A549 (cell line): ENCODE results near the gene CRACDL. TPM values are rescaled to one million over a fixed set of nuclear protein-coding genes. Genes with fewer than 3 reads are reported as not detected.

Source experiments
- ATAC-seq, 2 experiments: fragments of 200-7000 bp in 1 of 2; fragments of >200 bp in 1 of 2; cut with Nextera tagmentation in 1 of 2; cut with Tn5 transposase in 1 of 2; 3 replicates each; pipeline versions ENCODE4 v1.8.0 to v1.9.1; 2018 to 2020; ENCODE audit warnings: mild to moderate bottlenecking in 1 of 2, moderate library complexity in 1 of 2
- CTCF ChIA-PET: fragments of 300-600 bp; sonication (Branson Sonifier 250); formaldehyde crosslinking; extraction: SDS; loops from one replicate; lab custom pipeline; 2021; ENCODE audit warnings: antibody characterized with exemption, inconsistent platforms; lab: Yijun Ruan, JAX
- POLR2A ChIA-PET: fragments of 350-600 bp; formaldehyde crosslinking; extraction: SDS; loops from one replicate; lab custom pipeline; 2021; ENCODE audit warnings: antibody characterized with exemption, inconsistent platforms; lab: Yijun Ruan, JAX
- DNase-seq, 2 experiments: peaks; one replicate each; pipeline versions ENCODE4 v3.0.0 to v3.0.0-alpha.2; 2011 to 2016; ENCODE audit warnings: low read depth in 1 of 2, low spot score in 1 of 2
- FAIRE-seq: peaks from 2 replicates; lab custom pipeline; 2011; peaks lifted over from hg19 to GRCh38; lab: Jason Lieb, UNC
- H3K27ac ChIP-seq, 2 experiments: fragments of >200 bp; sonication (Bioruptor Twin); formaldehyde crosslinking; 3 replicates each; pipeline ENCODE4 v1.5.1; 2016 to 2017
- H3K4me1 ChIP-seq: fragments of >200 bp; sonication (Bioruptor Twin); formaldehyde crosslinking; 3 replicates; pipeline ENCODE4 v1.6.1; 2016
- H3K4me2 ChIP-seq: fragments of >200 bp; sonication (Bioruptor Twin); formaldehyde crosslinking; 3 replicates; pipeline ENCODE4 v1.6.1; 2016
- H3K4me3 ChIP-seq: fragments of >200 bp; sonication (Bioruptor Twin); formaldehyde crosslinking; 3 replicates; pipeline ENCODE4 v1.5.1; 2016
- H3K9me3 ChIP-seq: fragments of >200 bp; sonication (Bioruptor Twin); formaldehyde crosslinking; 3 replicates; pipeline ENCODE4 v1.6.1; 2016
- CBX8 ChIP-seq: fragments of 200-600 bp; sonication (generic); IDR thresholded peaks from 2 replicates; pipeline ENCODE4 v1.6.1; 2016
- CEBPB ChIP-seq, 2 experiments: fragments of >200 bp in 1 of 2; sonication (Bioruptor Twin) in 1 of 2; formaldehyde crosslinking in 1 of 2; IDR thresholded peaks; 2 replicates each; pipeline ENCODE4 v1.6.1; 2012 to 2016
- ESRRA ChIP-seq: fragments of 150-350 bp; IDR thresholded peaks from 2 replicates; pipeline ENCODE4 v1.6.1; 2014; ENCODE audit warnings: mild to moderate bottlenecking, low read length, borderline replicate concordance
- FOSB ChIP-seq: fragments of 250-450 bp; sonication (Bioruptor Pico); IDR thresholded peaks from 2 replicates; pipeline ENCODE4 v1.5.0; 2020; ENCODE audit warnings: mild to moderate bottlenecking, moderate library complexity
- GATA3 ChIP-seq: IDR thresholded peaks from 2 replicates; pipeline ENCODE4 v1.6.1; 2012; ENCODE audit warnings: borderline replicate concordance
- HDAC2 ChIP-seq: fragments of 200-600 bp; sonication (generic); IDR thresholded peaks from 2 replicates; pipeline ENCODE4 v1.6.1; 2016
- HOXA7 ChIP-seq: fragments of 250-450 bp; sonication (Bioruptor Pico); IDR thresholded peaks from 2 replicates; pipeline ENCODE4 v1.5.0; 2020; ENCODE audit warnings: mild to moderate bottlenecking, moderate library complexity
- HOXB13 ChIP-seq: fragments of 250-450 bp; sonication (Bioruptor Pico); IDR thresholded peaks from 2 replicates; pipeline ENCODE4 v1.5.0; 2020; ENCODE audit warnings: low read depth, mild to moderate bottlenecking, moderate library complexity
- HOXB5 ChIP-seq: fragments of 250-450 bp; sonication (Bioruptor Pico); IDR thresholded peaks from 2 replicates; pipeline ENCODE4 v1.5.0; 2020; ENCODE audit warnings: mild to moderate bottlenecking, moderate library complexity
- MAFK ChIP-seq: fragments of 450-650 bp; IDR thresholded peaks from 2 replicates; pipeline ENCODE4 v1.6.1; 2014; ENCODE audit not compliant: partially characterized antibody
- NR3C1 ChIP-seq: fragments of >200 bp; sonication (Bioruptor Twin); formaldehyde crosslinking; IDR thresholded peaks from 3 replicates; pipeline ENCODE4 v1.6.1; 2017
- TP53 ChIP-seq: fragments of 250-450 bp; sonication (Bioruptor Pico); IDR thresholded peaks from 2 replicates; pipeline ENCODE4 v1.5.0; 2021; ENCODE audit warnings: mild to moderate bottlenecking, moderate library complexity
- WGBS: methylation state at CpG from one replicate; pipeline ENCODE4 v1.1.6; 2017; ENCODE audit errors: missing lambda C conversion rate; 5-methylcytosine and 5-hydroxymethylcytosine counted together
- polyA plus RNA-seq, 4 experiments: library from polyadenylated mRNA; depleted of rRNA in 3 of 4; stranded (reverse); fragments of >200 nt; fragmentation: RNase III in 1 of 4; extraction: RNeasy Plus Mini Kit Qiagen cat#74134 plus additional on column Dnase treatment in 1 of 4; gene quantifications; 2 replicates in 3 of 4; 3 replicates in 1 of 4; pipeline ENCODE4 v1.2.3, GENCODE V29; 2011 to 2017
- TF ChIP-seq, protein P1 (sequence below): fragments of 150-350 bp; IDR thresholded peaks from 2 replicates; pipeline ENCODE4 v1.6.1; 2014; ENCODE audit warnings: low read depth, mild to moderate bottlenecking, low read length
- TF ChIP-seq, protein P2 (sequence below): fragments of >200 bp; sonication (Bioruptor Twin); formaldehyde crosslinking; IDR thresholded peaks from 3 replicates; pipeline ENCODE4 v1.6.1; 2016
- TF ChIP-seq, protein P3 (sequence below): fragments of 250-450 bp; sonication (Bioruptor Pico); IDR thresholded peaks from 2 replicates; pipeline ENCODE4 v1.5.0; 2021; ENCODE audit warnings: mild to moderate bottlenecking, moderate library complexity, borderline replicate concordance
- TF ChIP-seq, protein P4 (sequence below): fragments of 450-650 bp; IDR thresholded peaks from 2 replicates; pipeline ENCODE4 v1.6.1; 2014; ENCODE audit warnings: antibody characterized with exemption
- TF ChIP-seq, protein P5 (sequence below): IDR thresholded peaks from 2 replicates; pipeline ENCODE4 v1.6.1; 2012; ENCODE audit warnings: low read depth, borderline replicate concordance
- TF ChIP-seq, protein P6 (sequence below): fragments of 200-600 bp; sonication (generic); IDR thresholded peaks from 2 replicates; pipeline ENCODE4 v1.6.1; 2016; ENCODE audit warnings: antibody characterized with exemption, mild to moderate bottlenecking, moderate library complexity

The CRACDL gene
- polyA plus RNA-seq, 2 of the 4 experiments (the other 2 are of a cell fraction) = 0.21 to 0.36 TPM

DNA sequence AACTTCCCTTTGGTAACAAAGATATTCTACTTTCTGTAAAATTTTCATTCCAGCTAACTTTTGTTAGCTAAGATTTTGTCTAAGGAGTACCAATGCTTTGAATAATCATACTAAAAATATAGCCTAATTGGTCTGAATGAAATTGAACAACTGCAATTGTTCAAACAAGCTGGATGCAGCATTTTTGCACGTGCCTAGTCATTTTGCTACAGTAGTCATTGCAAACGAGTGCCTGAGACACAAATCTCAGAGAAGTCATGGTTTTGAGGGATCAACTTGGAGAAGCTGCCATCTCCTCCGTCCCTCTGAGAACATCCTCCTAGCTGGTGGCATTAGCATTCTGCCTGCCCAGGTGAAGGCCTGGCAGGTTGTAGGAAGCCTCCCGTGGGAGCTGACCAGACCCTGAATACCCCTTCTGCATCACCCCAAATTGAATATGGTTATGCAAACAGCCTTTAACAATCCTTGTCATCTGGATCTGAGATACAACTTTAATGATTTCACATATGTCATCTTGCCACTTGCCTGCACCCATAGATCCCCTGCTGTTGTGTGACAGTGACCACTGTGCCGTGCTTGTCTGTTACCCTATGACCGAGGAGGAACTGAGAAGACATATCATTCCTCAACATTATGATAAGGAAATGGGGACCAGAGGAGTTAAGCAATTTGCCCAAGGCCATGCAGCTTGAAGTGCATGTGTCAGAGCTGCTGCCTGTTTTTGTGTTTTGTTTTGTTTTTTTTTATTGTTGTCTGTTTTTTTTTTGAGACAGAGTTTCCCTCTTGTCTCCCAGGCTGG, 176.0 kb downstream of the CRACDL start (continued):
- TF ChIP-seq, protein P1, sequence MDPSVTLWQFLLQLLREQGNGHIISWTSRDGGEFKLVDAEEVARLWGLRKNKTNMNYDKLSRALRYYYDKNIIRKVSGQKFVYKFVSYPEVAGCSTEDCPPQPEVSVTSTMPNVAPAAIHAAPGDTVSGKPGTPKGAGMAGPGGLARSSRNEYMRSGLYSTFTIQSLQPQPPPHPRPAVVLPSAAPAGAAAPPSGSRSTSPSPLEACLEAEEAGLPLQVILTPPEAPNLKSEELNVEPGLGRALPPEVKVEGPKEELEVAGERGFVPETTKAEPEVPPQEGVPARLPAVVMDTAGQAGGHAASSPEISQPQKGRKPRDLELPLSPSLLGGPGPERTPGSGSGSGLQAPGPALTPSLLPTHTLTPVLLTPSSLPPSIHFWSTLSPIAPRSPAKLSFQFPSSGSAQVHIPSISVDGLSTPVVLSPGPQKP = no peak
- no peak for TF ChIP-seq ESRRA
- no peak for TF ChIP-seq CEBPB (IDR thresholded peaks at IDR 0.05)
- TF ChIP-seq, protein P2, sequence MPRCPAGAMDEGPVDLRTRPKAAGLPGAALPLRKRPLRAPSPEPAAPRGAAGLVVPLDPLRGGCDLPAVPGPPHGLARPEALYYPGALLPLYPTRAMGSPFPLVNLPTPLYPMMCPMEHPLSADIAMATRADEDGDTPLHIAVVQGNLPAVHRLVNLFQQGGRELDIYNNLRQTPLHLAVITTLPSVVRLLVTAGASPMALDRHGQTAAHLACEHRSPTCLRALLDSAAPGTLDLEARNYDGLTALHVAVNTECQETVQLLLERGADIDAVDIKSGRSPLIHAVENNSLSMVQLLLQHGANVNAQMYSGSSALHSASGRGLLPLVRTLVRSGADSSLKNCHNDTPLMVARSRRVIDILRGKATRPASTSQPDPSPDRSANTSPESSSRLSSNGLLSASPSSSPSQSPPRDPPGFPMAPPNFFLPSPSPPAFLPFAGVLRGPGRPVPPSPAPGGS = no peak
- TF ChIP-seq, protein P3, sequence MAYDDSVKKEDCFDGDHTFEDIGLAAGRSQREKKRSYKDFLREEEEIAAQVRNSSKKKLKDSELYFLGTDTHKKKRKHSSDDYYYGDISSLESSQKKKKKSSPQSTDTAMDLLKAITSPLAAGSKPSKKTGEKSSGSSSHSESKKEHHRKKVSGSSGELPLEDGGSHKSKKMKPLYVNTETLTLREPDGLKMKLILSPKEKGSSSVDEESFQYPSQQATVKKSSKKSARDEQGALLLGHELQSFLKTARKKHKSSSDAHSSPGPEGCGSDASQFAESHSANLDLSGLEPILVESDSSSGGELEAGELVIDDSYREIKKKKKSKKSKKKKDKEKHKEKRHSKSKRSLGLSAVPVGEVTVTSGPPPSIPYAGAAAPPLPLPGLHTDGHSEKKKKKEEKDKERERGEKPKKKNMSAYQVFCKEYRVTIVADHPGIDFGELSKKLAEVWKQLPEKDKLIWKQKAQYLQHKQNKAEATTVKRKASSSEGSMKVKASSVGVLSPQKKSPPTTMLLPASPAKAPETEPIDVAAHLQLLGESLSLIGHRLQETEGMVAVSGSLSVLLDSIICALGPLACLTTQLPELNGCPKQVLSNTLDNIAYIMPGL (CRISPR knock-in tag) = no peak

DNA sequence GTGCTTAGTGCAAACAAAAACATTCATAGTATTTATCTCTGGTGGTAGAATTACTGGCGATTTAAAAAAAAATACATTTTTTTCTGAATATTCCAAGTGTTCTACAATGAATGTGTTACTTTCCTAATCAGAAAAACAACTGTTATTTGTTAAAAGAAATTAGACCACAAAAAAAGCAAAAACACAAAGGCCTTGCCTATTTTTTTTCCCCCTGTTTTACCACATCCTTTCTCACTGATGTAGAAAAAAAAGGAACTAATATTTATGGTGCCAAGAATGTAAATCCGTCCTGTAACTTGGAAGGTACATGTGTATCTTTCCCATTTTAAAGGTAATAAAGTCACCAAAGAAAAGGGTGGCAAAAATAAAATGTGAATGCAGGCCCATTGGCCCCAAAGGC, 176.7 kb downstream of the CRACDL start:
- POLR2A ChIA-PET = no interaction called here
- H3K4me2 ChIP-seq = no peak overlapping the region
- TF ChIP-seq TP53 (CRISPR knock-in tag) = no peak
- TF ChIP-seq, protein P4, sequence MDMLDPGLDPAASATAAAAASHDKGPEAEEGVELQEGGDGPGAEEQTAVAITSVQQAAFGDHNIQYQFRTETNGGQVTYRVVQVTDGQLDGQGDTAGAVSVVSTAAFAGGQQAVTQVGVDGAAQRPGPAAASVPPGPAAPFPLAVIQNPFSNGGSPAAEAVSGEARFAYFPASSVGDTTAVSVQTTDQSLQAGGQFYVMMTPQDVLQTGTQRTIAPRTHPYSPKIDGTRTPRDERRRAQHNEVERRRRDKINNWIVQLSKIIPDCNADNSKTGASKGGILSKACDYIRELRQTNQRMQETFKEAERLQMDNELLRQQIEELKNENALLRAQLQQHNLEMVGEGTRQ = no peak
- TF ChIP-seq, protein P5, sequence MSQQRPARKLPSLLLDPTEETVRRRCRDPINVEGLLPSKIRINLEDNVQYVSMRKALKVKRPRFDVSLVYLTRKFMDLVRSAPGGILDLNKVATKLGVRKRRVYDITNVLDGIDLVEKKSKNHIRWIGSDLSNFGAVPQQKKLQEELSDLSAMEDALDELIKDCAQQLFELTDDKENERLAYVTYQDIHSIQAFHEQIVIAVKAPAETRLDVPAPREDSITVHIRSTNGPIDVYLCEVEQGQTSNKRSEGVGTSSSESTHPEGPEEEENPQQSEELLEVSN = no peak
- TF ChIP-seq, protein P1 = no peak
- TF ChIP-seq HDAC2 = no peak
- TF ChIP-seq GATA3 = no peak
- TF ChIP-seq HOXB13 = no peak
- TF ChIP-seq, protein P2 = no peak
- no peak for TF ChIP-seq MAFK
- no peak for TF ChIP-seq HOXB5 (CRISPR knock-in tag)
- TF ChIP-seq, protein P6, sequence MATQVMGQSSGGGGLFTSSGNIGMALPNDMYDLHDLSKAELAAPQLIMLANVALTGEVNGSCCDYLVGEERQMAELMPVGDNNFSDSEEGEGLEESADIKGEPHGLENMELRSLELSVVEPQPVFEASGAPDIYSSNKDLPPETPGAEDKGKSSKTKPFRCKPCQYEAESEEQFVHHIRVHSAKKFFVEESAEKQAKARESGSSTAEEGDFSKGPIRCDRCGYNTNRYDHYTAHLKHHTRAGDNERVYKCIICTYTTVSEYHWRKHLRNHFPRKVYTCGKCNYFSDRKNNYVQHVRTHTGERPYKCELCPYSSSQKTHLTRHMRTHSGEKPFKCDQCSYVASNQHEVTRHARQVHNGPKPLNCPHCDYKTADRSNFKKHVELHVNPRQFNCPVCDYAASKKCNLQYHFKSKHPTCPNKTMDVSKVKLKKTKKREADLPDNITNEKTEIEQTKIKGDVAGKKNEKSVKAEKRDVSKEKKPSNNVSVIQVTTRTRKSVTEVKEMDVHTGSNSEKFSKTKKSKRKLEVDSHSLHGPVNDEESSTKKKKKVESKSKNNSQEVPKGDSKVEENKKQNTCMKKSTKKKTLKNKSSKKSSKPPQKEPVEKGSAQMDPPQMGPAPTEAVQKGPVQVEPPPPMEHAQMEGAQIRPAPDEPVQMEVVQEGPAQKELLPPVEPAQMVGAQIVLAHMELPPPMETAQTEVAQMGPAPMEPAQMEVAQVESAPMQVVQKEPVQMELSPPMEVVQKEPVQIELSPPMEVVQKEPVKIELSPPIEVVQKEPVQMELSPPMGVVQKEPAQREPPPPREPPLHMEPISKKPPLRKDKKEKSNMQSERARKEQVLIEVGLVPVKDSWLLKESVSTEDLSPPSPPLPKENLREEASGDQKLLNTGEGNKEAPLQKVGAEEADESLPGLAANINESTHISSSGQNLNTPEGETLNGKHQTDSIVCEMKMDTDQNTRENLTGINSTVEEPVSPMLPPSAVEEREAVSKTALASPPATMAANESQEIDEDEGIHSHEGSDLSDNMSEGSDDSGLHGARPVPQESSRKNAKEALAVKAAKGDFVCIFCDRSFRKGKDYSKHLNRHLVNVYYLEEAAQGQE = no peak
- TF ChIP-seq NR3C1 = no peak
- TF ChIP-seq HOXA7 = no peak
- TF ChIP-seq CBX8 = no peak
- TF ChIP-seq FOSB = no peak
- WGBS = 63% methylated on average over 2 of the region's 2 CpGs
- DNase-seq (no peak), FAIRE-seq (no peak), ATAC-seq (no peak)
- H3K4me1 ChIP-seq = peaks cover 9% of the 10 kb centered on the region
- H3K4me3 ChIP-seq = no peak overlapping the region
- H3K27ac ChIP-seq = no peak overlapping the region
- CTCF ChIA-PET = no interaction called here
- H3K9me3 ChIP-seq = no peaks in the 10 kb centered on the region
